NCI-H510A treated with DMSO at 0.1 percent for 48 hours (cell line): ENCODE results near the gene COL6A5.
"Not testable (repeated sequence)": the region's sequence is repeated elsewhere in the genome, so short reads cannot be mapped to it uniquely, and the experiment has no call there.

Experiments
- DNase-seq: peaks from one replicate; lab custom pipeline; 2025; lab: John Stamatoyannopoulos, UW

Gene COL6A5

GRCh38 chr3:130389743-130390478, 44.4 kb downstream of the COL6A5 start:
- no peak for DNase-seq

- DNase-seq, result no peak
Observed at GRCh38 chr3:130392266-130392665, 46.8 kb downstream of the COL6A5 start.

GRCh38 chr3:130393594-130393993, 48.1 kb downstream of the COL6A5 start:
- no peak for DNase-seq

GRCh38 chr3:130395331-130395730, 49.9 kb downstream of the COL6A5 start:
- DNase-seq, result no peak

- peak; percentile 1 for DNase-seq
Observed at GRCh38 chr3:130395916-130396315, 50.4 kb downstream of the COL6A5 start.

- DNase-seq, result no peak
Observed at GRCh38 chr3:130404401-130404800, 58.9 kb downstream of the COL6A5 start.

- no peak for DNase-seq
Observed at GRCh38 chr3:130405956-130406355, 60.5 kb downstream of the COL6A5 start.

GRCh38 chr3:130408253-130408652, 62.8 kb downstream of the COL6A5 start:
- not testable (repeated sequence) for DNase-seq

- no peak for DNase-seq
Observed at GRCh38 chr3:130411320-130411719, 65.8 kb downstream of the COL6A5 start.

GRCh38 chr3:130412991-130413560, 67.6 kb downstream of the COL6A5 start:
- DNase-seq, result no peak

- DNase-seq, result no peak
Observed at GRCh38 chr3:130414457-130414856, 69.0 kb downstream of the COL6A5 start.

- peak; percentile 4 for DNase-seq
Observed at GRCh38 chr3:130420466-130420865, 75.0 kb downstream of the COL6A5 start.

- no peak for DNase-seq
Observed at GRCh38 chr3:130423064-130423463, 77.6 kb downstream of the COL6A5 start.

- no peak for DNase-seq
Observed at GRCh38 chr3:130424837-130425236, 79.4 kb downstream of the COL6A5 start.

GRCh38 chr3:130425484-130425883, 80.0 kb downstream of the COL6A5 start:
- no peak for DNase-seq

GRCh38 chr3:130426206-130426605, 80.7 kb downstream of the COL6A5 start:
- no peak for DNase-seq

- DNase-seq, result no peak
Observed at GRCh38 chr3:130428871-130429712, 83.6 kb downstream of the COL6A5 start.

GRCh38 chr3:130429713-130430023, 84.2 kb downstream of the COL6A5 start:
- DNase-seq, result no peak

GRCh38 chr3:130430266-130430665, 84.8 kb downstream of the COL6A5 start:
- DNase-seq, result no peak

- DNase-seq, result not testable (repeated sequence)
Observed at GRCh38 chr3:130432086-130432485, 86.6 kb downstream of the COL6A5 start.

GRCh38 chr3:130433306-130433705, 87.8 kb downstream of the COL6A5 start:
- DNase-seq, result no peak

- no peak for DNase-seq
Observed at GRCh38 chr3:130442284-130442683, 96.8 kb downstream of the COL6A5 start.

GRCh38 chr3:130446840-130447239, 101.4 kb downstream of the COL6A5 start:
- not testable (repeated sequence) for DNase-seq
